ENCODE measurements around the gene BARX2.

GRCh38 chr11:129489249-129489648 lies 113.6 kb downstream of the BARX2 start:
- no peak for TF ChIP-seq EP300 (IDR thresholded peaks at IDR 0.05)
- TF ChIP-seq, protein P1, sequence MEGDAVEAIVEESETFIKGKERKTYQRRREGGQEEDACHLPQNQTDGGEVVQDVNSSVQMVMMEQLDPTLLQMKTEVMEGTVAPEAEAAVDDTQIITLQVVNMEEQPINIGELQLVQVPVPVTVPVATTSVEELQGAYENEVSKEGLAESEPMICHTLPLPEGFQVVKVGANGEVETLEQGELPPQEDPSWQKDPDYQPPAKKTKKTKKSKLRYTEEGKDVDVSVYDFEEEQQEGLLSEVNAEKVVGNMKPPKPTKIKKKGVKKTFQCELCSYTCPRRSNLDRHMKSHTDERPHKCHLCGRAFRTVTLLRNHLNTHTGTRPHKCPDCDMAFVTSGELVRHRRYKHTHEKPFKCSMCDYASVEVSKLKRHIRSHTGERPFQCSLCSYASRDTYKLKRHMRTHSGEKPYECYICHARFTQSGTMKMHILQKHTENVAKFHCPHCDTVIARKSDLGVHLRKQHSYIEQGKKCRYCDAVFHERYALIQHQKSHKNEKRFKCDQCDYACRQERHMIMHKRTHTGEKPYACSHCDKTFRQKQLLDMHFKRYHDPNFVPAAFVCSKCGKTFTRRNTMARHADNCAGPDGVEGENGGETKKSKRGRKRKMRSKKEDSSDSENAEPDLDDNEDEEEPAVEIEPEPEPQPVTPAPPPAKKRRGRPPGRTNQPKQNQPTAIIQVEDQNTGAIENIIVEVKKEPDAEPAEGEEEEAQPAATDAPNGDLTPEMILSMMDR (IDR thresholded peaks at IDR 0.05), result no peak
